H9 (cell line): ENCODE results near the gene NTPCR. TPM values are rescaled to one million over a fixed set of nuclear protein-coding genes. Genes with fewer than 3 reads are reported as not detected.

Experiments used
- DNase-seq: peaks from one replicate; pipeline ENCODE4 v3.0.0-alpha.2; 2017
- H2AFZ ChIP-seq: one replicate; pipeline ENCODE4 v1.6.1; 2013; ENCODE audit warnings: mild to moderate bottlenecking, low read length, control low read depth, moderate library complexity
- H2AK5ac ChIP-seq: 2 replicates; pipeline ENCODE4 v1.6.1; 2013; ENCODE audit warnings: low read length, control low read depth, mixed read lengths; ENCODE audit not compliant: insufficient read length
- H2BK120ac ChIP-seq: one replicate; pipeline ENCODE4 v1.6.1; 2013; ENCODE audit warnings: low read depth, mild to moderate bottlenecking, low read length, control low read depth, inconsistent platforms; ENCODE audit not compliant: poor library complexity, severe bottlenecking
- H2BK12ac ChIP-seq: 2 replicates; pipeline ENCODE4 v1.6.1; 2013; ENCODE audit warnings: low read length, control low read depth, mixed read lengths, low read depth; ENCODE audit not compliant: insufficient read length
- H2BK15ac ChIP-seq: 2 replicates; pipeline ENCODE4 v1.6.1; 2013; ENCODE audit warnings: low read depth, low read length, control low read depth
- H2BK20ac ChIP-seq: one replicate; pipeline ENCODE4 v1.6.1; 2013; ENCODE audit warnings: low read depth, mild to moderate bottlenecking, low read length, control low read depth, inconsistent platforms; ENCODE audit not compliant: poor library complexity, severe bottlenecking
- H2BK5ac ChIP-seq: 2 replicates; pipeline ENCODE4 v1.6.1; 2013; ENCODE audit warnings: low read length, control low read depth, mixed read lengths; ENCODE audit not compliant: insufficient read length
- H3K14ac ChIP-seq: 2 replicates; pipeline ENCODE4 v1.6.1; 2013; ENCODE audit warnings: low read length, control low read depth; ENCODE audit not compliant: insufficient read depth
- H3K18ac ChIP-seq: 2 replicates; pipeline ENCODE4 v1.6.1; 2013; ENCODE audit warnings: low read depth, mild to moderate bottlenecking, mixed read lengths, low read length, control low read depth; ENCODE audit not compliant: insufficient read length
- H3K23ac ChIP-seq: 2 replicates; pipeline ENCODE4 v1.6.1; 2013; ENCODE audit warnings: low read length, control low read depth, mixed read lengths, low read depth; ENCODE audit not compliant: insufficient read length
- H3K23me2 ChIP-seq: 2 replicates; pipeline ENCODE4 v1.6.1; 2013; ENCODE audit warnings: low read depth, mild to moderate bottlenecking, mixed read lengths, low read length, control low read depth; ENCODE audit not compliant: insufficient read length, poor library complexity, severe bottlenecking
- H3K27ac ChIP-seq: 2 replicates; pipeline ENCODE4 v1.5.1; 2013; ENCODE audit warnings: low read length, control low read depth, mixed read lengths, low read depth; ENCODE audit not compliant: insufficient read length
- H3K27me3 ChIP-seq: 2 replicates; pipeline ENCODE4 v1.6.1; 2013; ENCODE audit warnings: low read length, control low read depth, inconsistent platforms; ENCODE audit not compliant: insufficient read depth
- H3K4ac ChIP-seq: 2 replicates; pipeline ENCODE4 v1.6.1; 2013; ENCODE audit warnings: low read depth, mild to moderate bottlenecking, control low read depth, inconsistent platforms, low read length, moderate library complexity
- H3K4me1 ChIP-seq: 2 replicates; pipeline ENCODE4 v1.6.1; 2013; ENCODE audit warnings: low read length, control low read depth, inconsistent platforms; ENCODE audit not compliant: insufficient read depth
- H3K4me2 ChIP-seq: 2 replicates; pipeline ENCODE4 v1.6.1; 2013; ENCODE audit warnings: low read length, control low read depth, mixed read lengths; ENCODE audit not compliant: insufficient read length, insufficient read depth
- H3K56ac ChIP-seq: 2 replicates; pipeline ENCODE4 v1.6.1; 2013; ENCODE audit warnings: low read depth, mild to moderate bottlenecking, mixed read lengths, low read length, control low read depth; ENCODE audit not compliant: insufficient read length
- H3K79me1 ChIP-seq: 2 replicates; pipeline ENCODE4 v1.6.1; 2013; ENCODE audit warnings: low read depth, mild to moderate bottlenecking, moderate library complexity, low read length, control low read depth, inconsistent platforms; ENCODE audit not compliant: insufficient read depth, poor library complexity, severe bottlenecking
- H3K79me2 ChIP-seq: 2 replicates; pipeline ENCODE4 v1.6.1; 2013; ENCODE audit warnings: low read length, control low read depth, inconsistent platforms; ENCODE audit not compliant: insufficient read depth
- H3K9ac ChIP-seq: 2 replicates; pipeline ENCODE4 v1.6.1; 2013; ENCODE audit warnings: low read length, control low read depth, mixed read lengths; ENCODE audit not compliant: insufficient read length; ENCODE audit errors: extremely low read depth
- H3K9me3 ChIP-seq: one replicate; pipeline ENCODE4 v1.6.1; 2013; ENCODE audit warnings: low read depth, low read length, inconsistent platforms; ENCODE audit not compliant: control insufficient read depth
- H3T11ph ChIP-seq: one replicate; pipeline ENCODE4 v1.6.1; 2013; ENCODE audit warnings: mild to moderate bottlenecking, low read length, control low read depth, inconsistent platforms
- H4K20me1 ChIP-seq: one replicate; pipeline ENCODE4 v1.6.1; 2013; ENCODE audit not compliant: control insufficient read depth, insufficient read length, insufficient read depth
- H4K5ac ChIP-seq: 2 replicates; pipeline ENCODE4 v1.6.1; 2013; ENCODE audit warnings: low read depth, mild to moderate bottlenecking, mixed read lengths, low read length, control low read depth; ENCODE audit not compliant: insufficient read length
- H4K8ac ChIP-seq: replicated peaks from 2 replicates; pipeline ENCODE4 v1.6.1; 2013; ENCODE audit warnings: low read length, control low read depth, mixed read lengths, low read depth; ENCODE audit not compliant: insufficient read length
- H4K91ac ChIP-seq: 2 replicates; pipeline ENCODE4 v1.6.1; 2013; ENCODE audit warnings: low read depth, mild to moderate bottlenecking, moderate library complexity, mixed read lengths, low read length, control low read depth; ENCODE audit not compliant: insufficient read length
- H3K27ac Mint-ChIP-seq, 3 experiments: 2 replicates in 2 of 3; 3 replicates in 1 of 3; pipeline ENCODE4 v1.8.0; 2020 to 2021; ENCODE audit warnings: mixed read lengths in 3 of 3, mild to moderate bottlenecking in 1 of 3, moderate library complexity in 1 of 3
- H3K27me3 Mint-ChIP-seq: 2 replicates; pipeline ENCODE4 v1.8.0; 2021; ENCODE audit warnings: low read depth, mild to moderate bottlenecking, moderate library complexity, mixed read lengths
- H3K36me3 Mint-ChIP-seq, 3 experiments: 2 replicates in 2 of 3; 3 replicates in 1 of 3; pipeline ENCODE4 v1.8.0; 2020 to 2021; ENCODE audit warnings: low read depth in 3 of 3, mixed read lengths in 3 of 3; ENCODE audit not compliant: insufficient read depth in 1 of 3
- H3K4me1 Mint-ChIP-seq, 2 experiments: 2 replicates each; pipeline ENCODE4 v1.8.0; 2020; ENCODE audit warnings: mixed read lengths in 2 of 2
- H3K4me3 Mint-ChIP-seq, 2 experiments: 2 replicates in 1 of 2; 3 replicates in 1 of 2; pipeline ENCODE4 v1.8.0; 2020 to 2021; ENCODE audit warnings: mild to moderate bottlenecking in 2 of 2, mixed read lengths in 2 of 2, moderate library complexity in 1 of 2
- H3K9me3 Mint-ChIP-seq, 2 experiments: 2 replicates in 1 of 2; 3 replicates in 1 of 2; pipeline ENCODE4 v1.8.0; 2020; ENCODE audit warnings: mild to moderate bottlenecking in 2 of 2, mixed read lengths in 2 of 2, moderate library complexity in 1 of 2
- WGBS: extraction: QIAGEN DNeasy Blood & Tissue Kit; methylation state at CpG from one replicate; pipeline ENCODE4 v1.1.7; 2013; ENCODE audit warnings: missing lambda C conversion rate, low lambda C conversion rate, mixed read lengths; ENCODE audit not compliant: insufficient read length; ENCODE audit errors: extremely low coverage; 5-methylcytosine and 5-hydroxymethylcytosine counted together
- total RNA-seq: library from RNA; stranded (reverse); gene quantifications from 2 replicates; pipeline ENCODE4 v1.2.1, GENCODE V29; 2021
- TF ChIP-seq, protein P1 (sequence below): fragments of 200-600 bp; sonication (generic); conservative IDR thresholded peaks from 3 replicates; pipeline ENCODE4 v1.8.0; 2021; ENCODE audit warnings: antibody characterized with exemption, mild to moderate bottlenecking

NTPCR gene
- total RNA-seq, 1 experiment from 2014 or later, result 87.4 TPM

DNA sequence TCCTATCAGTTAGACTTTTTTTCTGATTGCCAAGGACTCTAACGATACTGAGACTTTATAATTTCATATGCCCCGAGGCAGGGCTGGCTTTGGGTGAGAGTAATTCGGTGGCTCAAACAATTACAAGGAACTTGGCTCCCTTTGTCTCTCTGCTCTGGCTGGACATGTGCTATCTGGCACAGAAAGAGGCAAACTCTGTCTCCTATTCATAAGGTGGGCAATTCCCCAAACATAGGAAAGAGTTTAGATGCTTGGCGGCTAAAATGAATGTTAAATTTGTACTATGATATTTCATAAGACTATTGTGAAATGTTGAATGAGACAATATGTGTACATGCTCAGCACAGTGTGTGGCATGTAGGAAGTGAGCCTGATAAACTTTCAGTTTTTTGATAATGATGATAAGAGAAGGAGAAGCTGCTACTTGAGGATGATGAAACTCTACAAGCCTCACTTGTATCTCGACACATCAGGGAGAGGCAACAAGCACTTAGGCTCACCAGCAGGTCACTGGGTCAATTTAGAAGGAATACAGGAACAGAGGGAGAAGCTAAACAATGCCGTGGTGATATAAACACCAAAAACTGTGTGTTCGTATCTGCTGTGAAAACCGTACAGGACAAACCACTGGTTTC lies 12.6 kb upstream of the NTPCR start:
- Histone ChIP-seq H3K18ac (no peak overlapping the region), H3K9ac (no peak overlapping the region)
- TF ChIP-seq, protein P1, sequence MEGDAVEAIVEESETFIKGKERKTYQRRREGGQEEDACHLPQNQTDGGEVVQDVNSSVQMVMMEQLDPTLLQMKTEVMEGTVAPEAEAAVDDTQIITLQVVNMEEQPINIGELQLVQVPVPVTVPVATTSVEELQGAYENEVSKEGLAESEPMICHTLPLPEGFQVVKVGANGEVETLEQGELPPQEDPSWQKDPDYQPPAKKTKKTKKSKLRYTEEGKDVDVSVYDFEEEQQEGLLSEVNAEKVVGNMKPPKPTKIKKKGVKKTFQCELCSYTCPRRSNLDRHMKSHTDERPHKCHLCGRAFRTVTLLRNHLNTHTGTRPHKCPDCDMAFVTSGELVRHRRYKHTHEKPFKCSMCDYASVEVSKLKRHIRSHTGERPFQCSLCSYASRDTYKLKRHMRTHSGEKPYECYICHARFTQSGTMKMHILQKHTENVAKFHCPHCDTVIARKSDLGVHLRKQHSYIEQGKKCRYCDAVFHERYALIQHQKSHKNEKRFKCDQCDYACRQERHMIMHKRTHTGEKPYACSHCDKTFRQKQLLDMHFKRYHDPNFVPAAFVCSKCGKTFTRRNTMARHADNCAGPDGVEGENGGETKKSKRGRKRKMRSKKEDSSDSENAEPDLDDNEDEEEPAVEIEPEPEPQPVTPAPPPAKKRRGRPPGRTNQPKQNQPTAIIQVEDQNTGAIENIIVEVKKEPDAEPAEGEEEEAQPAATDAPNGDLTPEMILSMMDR, result no peak

More for the DNA sequence above, 12.6 kb upstream of the NTPCR start:
- no peaks in the 10 kb centered on the region for H3K79me2 ChIP-seq
- H3K9me3 Mint-ChIP-seq, result no peaks in the 10 kb centered on the region
- H4K20me1 ChIP-seq, result no peaks in the 10 kb centered on the region
- H3K27ac Mint-ChIP-seq, result no peak overlapping the region
- H3K27me3 Mint-ChIP-seq, result peaks cover 5% of the 10 kb centered on the region; the same call in 1 of the 2 replicates
- no peak overlapping the region for H3K4me3 Mint-ChIP-seq
- no peak overlapping the region for H3K23ac ChIP-seq
- no peak for DNase-seq
- no peak overlapping the region for H4K8ac ChIP-seq
- WGBS, result no CpG with 5 or more reads among the region's 8 CpGs
- no peak overlapping the region for H2BK20ac ChIP-seq
- no peak overlapping the region for H3K14ac ChIP-seq
- no peak overlapping the region for H2BK15ac ChIP-seq
- H3K56ac ChIP-seq, result no peak overlapping the region
- no peak overlapping the region for H3T11ph ChIP-seq
- no peaks in the 10 kb centered on the region for H3K9me3 ChIP-seq
- H2AK5ac ChIP-seq, result no peak overlapping the region
- no peaks in the 10 kb centered on the region for H3K4me1 ChIP-seq
- H3K79me1 ChIP-seq, result no peaks in the 10 kb centered on the region
- H4K91ac ChIP-seq, result no peak overlapping the region
- H3K27me3 ChIP-seq, result no peaks in the 10 kb centered on the region
- no peak overlapping the region for H3K4me2 ChIP-seq
- H3K36me3 Mint-ChIP-seq, result no peaks in the 10 kb centered on the region
- H2BK12ac ChIP-seq, result no peak overlapping the region
- H3K23me2 ChIP-seq, result no peaks in the 10 kb centered on the region
- no peak overlapping the region for H4K5ac ChIP-seq
- no peak overlapping the region for H2AFZ ChIP-seq
- H3K27ac ChIP-seq, result no peak overlapping the region
- no peak overlapping the region for H3K4ac ChIP-seq
- no peak overlapping the region for H2BK5ac ChIP-seq
- no peak overlapping the region for H2BK120ac ChIP-seq
- no peaks in the 10 kb centered on the region for H3K4me1 Mint-ChIP-seq
